Hepatocyte (in vitro differentiated cells): Measurements from ENCODE around the gene IL10RA. TPM values are rescaled to one million over a fixed set of nuclear protein-coding genes. Genes with fewer than 3 reads are reported as not detected.
"Not testable (repeated sequence)": the region's sequence is repeated elsewhere in the genome, so short reads cannot be mapped to it uniquely, and the experiment has no call there.

Experiments used
- DNase-seq: peaks from one replicate; pipeline ENCODE4 v3.0.0-alpha.2; 2016; ENCODE audit warnings: low spot score
- H2AFZ ChIP-seq: fragments of 200-600 bp; sonication (generic); 2 replicates; pipeline ENCODE4 v1.6.0; 2016; ENCODE audit warnings: antibody characterized with exemption, mild to moderate bottlenecking
- H3K27ac ChIP-seq: fragments of 200-600 bp; sonication (generic); 2 replicates; pipeline ENCODE4 v1.5.1; 2016; ENCODE audit warnings: mild to moderate bottlenecking
- H3K27me3 ChIP-seq: fragments of 200-600 bp; sonication (generic); 2 replicates; pipeline ENCODE4 v1.6.1; 2016
- H3K36me3 ChIP-seq: fragments of 200-600 bp; sonication (generic); replicated peaks from 2 replicates; pipeline ENCODE4 v1.5.1; 2016; ENCODE audit warnings: low read depth; ENCODE audit not compliant: insufficient read depth
- H3K4me1 ChIP-seq: fragments of 200-600 bp; sonication (generic); 2 replicates; pipeline ENCODE4 v1.5.1; 2016; ENCODE audit warnings: mild to moderate bottlenecking, moderate library complexity; ENCODE audit not compliant: insufficient read depth
- H3K4me2 ChIP-seq: fragments of 200-600 bp; sonication (generic); 2 replicates; pipeline ENCODE4 v1.6.0; 2016
- H3K4me3 ChIP-seq: fragments of 200-600 bp; sonication (generic); 2 replicates; pipeline ENCODE4 v1.5.1; 2016; ENCODE audit warnings: mild to moderate bottlenecking
- H3K79me2 ChIP-seq: fragments of 200-600 bp; sonication (generic); 2 replicates; pipeline ENCODE4 v1.6.0; 2017; ENCODE audit warnings: mild to moderate bottlenecking
- H3K9me2 ChIP-seq: fragments of 200-600 bp; sonication (generic); replicated peaks from 2 replicates; pipeline ENCODE4 v1.6.0; 2017; ENCODE audit warnings: mild to moderate bottlenecking; ENCODE audit not compliant: insufficient read depth
- H3K9me3 ChIP-seq: fragments of 200-600 bp; sonication (generic); 2 replicates; pipeline ENCODE4 v1.5.1; 2016; ENCODE audit warnings: low read depth, mild to moderate bottlenecking
- H4K20me1 ChIP-seq: fragments of 200-600 bp; sonication (generic); 2 replicates; pipeline ENCODE4 v1.6.0; 2016; ENCODE audit warnings: mild to moderate bottlenecking; ENCODE audit not compliant: insufficient read depth, poor library complexity, severe bottlenecking
- CTCF ChIP-seq: fragments of 200-600 bp; sonication (generic); IDR thresholded peaks from 2 replicates; pipeline ENCODE4 v1.5.1; 2016; ENCODE audit warnings: antibody characterized with exemption, mild to moderate bottlenecking; ENCODE audit not compliant: poor library complexity
- EZH2 ChIP-seq: fragments of 200-600 bp; sonication (generic); IDR thresholded peaks from 2 replicates; pipeline ENCODE4 v1.6.1; 2016; ENCODE audit warnings: antibody characterized with exemption, mild to moderate bottlenecking, borderline replicate concordance
- EZH2phosphoT487 ChIP-seq: fragments of 200-600 bp; sonication (generic); IDR thresholded peaks from one replicate; pipeline ENCODE4 v1.6.1; 2018; ENCODE audit warnings: antibody characterized with exemption, mild to moderate bottlenecking, low read depth, moderate library complexity; ENCODE audit not compliant: unreplicated experiment, severe bottlenecking
- WGBS: methylation state at CpG from one replicate; pipeline ENCODE4 v1.1.6; 2016; ENCODE audit warnings: low lambda C conversion rate; ENCODE audit errors: missing lambda C conversion rate; 5-methylcytosine and 5-hydroxymethylcytosine counted together
- polyA plus RNA-seq: library from polyadenylated mRNA; unstranded; fragments of >200 nt; fragmentation: Nextera tagmentation; extraction: Ambion mirVana; gene quantifications from 2 replicates; pipeline ENCODE4 v1.2.1, GENCODE V29; 2016
- total RNA-seq: library from RNA; depleted of rRNA; stranded (reverse); fragments of >200 nt; gene quantifications from 2 replicates; pipeline ENCODE4 v1.2.3, GENCODE V29; 2014

Gene IL10RA
- total and polyA plus RNA-seq, 2 experiments from 2014 or later: 1.5 to 2.3 TPM

DNA sequence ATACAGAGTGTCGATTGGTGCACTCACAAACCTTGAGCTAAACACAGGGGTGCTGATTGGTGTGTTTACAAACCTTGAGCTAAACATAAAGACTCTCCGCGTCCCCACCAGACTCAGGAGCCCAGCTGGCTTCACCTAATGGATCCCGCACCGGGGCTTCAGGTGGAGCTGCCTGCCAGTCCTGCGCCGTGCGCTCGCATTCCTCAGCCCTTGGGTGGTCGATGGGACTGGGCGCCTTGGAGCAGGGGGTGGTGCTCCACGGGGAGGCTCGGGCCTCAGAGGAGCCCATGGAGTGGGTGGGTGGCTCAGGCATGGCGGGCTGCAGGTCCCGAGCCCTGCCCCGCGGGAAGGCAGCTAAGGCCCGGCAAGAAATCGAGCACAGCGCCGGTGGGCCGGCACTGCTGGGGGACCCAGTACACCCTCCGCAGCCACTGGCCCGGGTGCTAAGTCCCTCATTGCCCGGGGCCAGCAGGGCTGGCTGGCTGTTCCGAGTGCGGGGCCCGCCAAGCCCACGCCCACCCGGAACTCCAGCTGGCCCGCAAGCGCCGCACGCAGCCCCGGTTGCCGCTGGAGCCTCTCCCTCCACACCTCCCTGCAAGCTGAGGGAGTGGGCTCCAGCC lies 7.8 kb upstream of the IL10RA start:
- WGBS: 94% methylated on average over 26 of the region's 36 CpGs
- H3K79me2 ChIP-seq, H2AFZ ChIP-seq, H3K4me3 ChIP-seq, H3K9me3 ChIP-seq, H3K9me2 ChIP-seq, H3K36me3 ChIP-seq, H4K20me1 ChIP-seq, H3K27me3 ChIP-seq, DNase-seq, H3K27ac ChIP-seq, H3K4me2 ChIP-seq, H3K4me1 ChIP-seq: not testable (repeated sequence)

DNA sequence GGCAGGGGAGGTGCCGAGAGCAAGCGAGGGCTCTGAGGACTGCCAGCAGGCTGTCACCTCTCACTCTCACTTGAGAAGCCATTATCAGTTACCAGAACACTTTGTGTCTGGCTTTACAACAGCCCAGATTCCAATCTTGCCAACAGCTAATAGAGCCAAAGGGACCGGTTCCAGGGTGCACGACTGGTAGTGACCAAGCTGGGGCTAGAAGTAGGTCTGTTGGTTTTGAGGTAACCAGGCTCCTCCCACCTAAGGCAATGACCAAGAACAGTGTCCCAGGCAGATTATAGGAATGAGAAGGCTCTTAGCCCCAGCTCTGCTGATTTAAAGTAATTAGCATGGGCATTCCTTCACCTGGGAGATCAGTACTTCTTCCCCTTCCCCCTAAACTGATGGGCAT lies 7.2 kb upstream of the IL10RA start:
- Histone ChIP-seq H3K36me3 (no peaks in the 10 kb centered on the region), H3K4me3 (no peak overlapping the region), H3K79me2 (no peaks in the 10 kb centered on the region), H3K27ac (no peak overlapping the region), H3K4me2 (no peak overlapping the region), H4K20me1 (no peaks in the 10 kb centered on the region), H3K27me3 (no peaks in the 10 kb centered on the region), H3K9me2 (no peaks in the 10 kb centered on the region), H3K4me1 (no peaks in the 10 kb centered on the region), H3K9me3 (no peaks in the 10 kb centered on the region), H2AFZ (no peak overlapping the region)
- TF ChIP-seq EZH2phosphoT487 (no peak), CTCF (no peak), EZH2 (no peak)
- 61% methylated on average over 4 of the region's 4 CpGs for WGBS
- DNase-seq: no peak

- H3K27ac ChIP-seq: no peak overlapping the region
- no peak overlapping the region for H2AFZ ChIP-seq
- no peaks in the 10 kb centered on the region for H3K9me2 ChIP-seq
- no peak overlapping the region for H3K4me2 ChIP-seq
- H3K4me3 ChIP-seq: no peak overlapping the region
- no peaks in the 10 kb centered on the region for H4K20me1 ChIP-seq
- no peaks in the 10 kb centered on the region for H3K36me3 ChIP-seq
- H3K27me3 ChIP-seq: peaks cover 6% of the 10 kb centered on the region
- no peaks in the 10 kb centered on the region for H3K4me1 ChIP-seq
- no peak for DNase-seq
- WGBS: 88% methylated on average over 7 of the region's 7 CpGs
- H3K79me2 ChIP-seq: no peaks in the 10 kb centered on the region
- TF ChIP-seq EZH2phosphoT487 (no peak), CTCF (no peak), EZH2 (no peak)
- H3K9me3 ChIP-seq: no peaks in the 10 kb centered on the region
Measured at GRCh38 chr11:117979481-117980211, 6.5 kb upstream of the IL10RA start.

GRCh38 chr11:117980280-117980679 lies 5.9 kb upstream of the IL10RA start:
- Histone ChIP-seq H4K20me1 (no peaks in the 10 kb centered on the region), H3K9me3 (no peaks in the 10 kb centered on the region), H3K27ac (no peak overlapping the region), H3K36me3 (no peaks in the 10 kb centered on the region), H3K27me3 (peaks cover 12% of the 10 kb centered on the region), H3K4me3 (no peak overlapping the region), H2AFZ (no peak overlapping the region), H3K4me2 (no peak overlapping the region), H3K79me2 (no peaks in the 10 kb centered on the region), H3K4me1 (no peaks in the 10 kb centered on the region), H3K9me2 (no peaks in the 10 kb centered on the region)
- no peak for DNase-seq
- WGBS: 30% methylated on average over 2 of the region's 2 CpGs
- TF ChIP-seq EZH2phosphoT487 (no peak), EZH2 (no peak), CTCF (no peak)
